SK-N-SH (cell line): ENCODE results near the gene SSBP2. TPM values are rescaled to one million over a fixed set of nuclear protein-coding genes. Genes with fewer than 3 reads are reported as not detected.
"Not testable (repeated sequence)": the region's sequence is repeated elsewhere in the genome, so short reads cannot be mapped to it uniquely, and the experiment has no call there.

Experiments
- CTCF ChIA-PET: fragments of 300-600, 350-600 bp; formaldehyde crosslinking; extraction: SDS; loops from one replicate; lab custom pipeline; 2021; lab: Yijun Ruan, JAX
- POLR2A ChIA-PET: fragments of 350-600 bp; sonication (Branson Sonifier 250); formaldehyde crosslinking; extraction: SDS; loops from one replicate; lab custom pipeline; 2020; ENCODE audit warnings: antibody characterized with exemption, inconsistent platforms; lab: Yijun Ruan, JAX
- DNase-seq: peaks from one replicate; pipeline ENCODE4 v3.0.0; 2012
- H2AFZ ChIP-seq: fragments of 200-600 bp; sonication (generic); 2 replicates; pipeline ENCODE4 v1.8.1; 2016; ENCODE audit warnings: antibody characterized with exemption, mild to moderate bottlenecking, low read depth
- H3F3A ChIP-seq: fragments of 200-600 bp; sonication (generic); replicated peaks from 2 replicates; pipeline ENCODE3; 2016; ENCODE audit warnings: antibody characterized with exemption, mild to moderate bottlenecking; ENCODE audit not compliant: insufficient read depth
- H3K27ac ChIP-seq, 2 experiments: fragments of 200-500 bp in 1 of 2; fragments of 200-600 bp in 1 of 2; sonication (Bioruptor generic) in 1 of 2; sonication (generic), shearing (Covaris generic) in 1 of 2; 2 replicates each; pipeline versions ENCODE4 v1.5.1 to v1.6.1; 2014 to 2016; ENCODE audit warnings: low read depth in 2 of 2, inconsistent platforms in 1 of 2, low read length in 1 of 2, mild to moderate bottlenecking in 1 of 2, mixed read lengths in 1 of 2
- H3K27me3 ChIP-seq: fragments of 200-600 bp; sonication (generic), shearing (Covaris generic); 2 replicates; pipeline ENCODE4 v1.6.1; 2016; ENCODE audit warnings: mixed run types; ENCODE audit not compliant: insufficient read depth
- H3K36me3 ChIP-seq, 2 experiments: fragments of 200-500 bp in 1 of 2; fragments of 200-600 bp in 1 of 2; sonication (Bioruptor generic) in 1 of 2; sonication (generic) in 1 of 2; replicated peaks in 1 of 2; 2 replicates each; pipeline versions ENCODE3 to v1.5.1; 2014 to 2016; ENCODE audit warnings: low read length in 1 of 2, mild to moderate bottlenecking in 1 of 2; ENCODE audit not compliant: insufficient read depth in 2 of 2, control insufficient read depth in 1 of 2
- H3K4me1 ChIP-seq, 2 experiments: fragments of 200-500 bp in 1 of 2; fragments of 200-600 bp in 1 of 2; sonication (Bioruptor generic) in 1 of 2; sonication (generic), shearing (Covaris generic) in 1 of 2; 2 replicates each; pipeline versions ENCODE4 v1.5.1 to v1.6.1; 2014 to 2016; ENCODE audit warnings: low read depth in 1 of 2, low read length in 1 of 2, mixed run types in 1 of 2; ENCODE audit not compliant: insufficient read depth in 2 of 2, control insufficient read depth in 1 of 2
- H3K4me2 ChIP-seq: fragments of 200-600 bp; sonication (generic), shearing (Covaris generic); 2 replicates; pipeline ENCODE4 v1.6.1; 2017; ENCODE audit warnings: mixed run types
- H3K4me3 ChIP-seq, 2 experiments: fragments of 200-500 bp in 1 of 2; fragments of 200-600 bp in 1 of 2; sonication (Bioruptor generic) in 1 of 2; sonication (generic), shearing (Covaris generic) in 1 of 2; 2 replicates each; pipeline versions ENCODE4 v1.5.1 to v1.8.1; 2014 to 2016; ENCODE audit warnings: low read depth in 2 of 2, inconsistent platforms in 1 of 2, low read length in 1 of 2, mild to moderate bottlenecking in 1 of 2, mixed read lengths in 1 of 2, moderate library complexity in 1 of 2
- H3K79me2 ChIP-seq: fragments of 200-600 bp; sonication (generic); 2 replicates; pipeline ENCODE4 v1.8.1; 2017; ENCODE audit warnings: mild to moderate bottlenecking; ENCODE audit not compliant: insufficient read depth
- H3K9ac ChIP-seq: fragments of 200-600 bp; sonication (generic); 2 replicates; pipeline ENCODE4 v1.6.1; 2017; ENCODE audit warnings: mixed run types
- H3K9me2 ChIP-seq: fragments of 200-600 bp; sonication (generic); 2 replicates; pipeline ENCODE4 v1.6.1; 2017; ENCODE audit warnings: mixed run types
- H3K9me3 ChIP-seq: fragments of 200-600 bp; sonication (generic); 2 replicates; pipeline ENCODE4 v1.6.1; 2017; ENCODE audit warnings: mixed run types, mild to moderate bottlenecking, moderate library complexity
- H4K20me1 ChIP-seq: fragments of 200-600 bp; sonication (generic); 2 replicates; pipeline ENCODE4 v1.6.1; 2017; ENCODE audit warnings: mild to moderate bottlenecking, mixed run types; ENCODE audit not compliant: insufficient read depth
- EP300 ChIP-seq, 2 experiments: IDR thresholded peaks; 2 replicates each; pipeline versions ENCODE4 v1.4.0 to v1.6.1; 2012; ENCODE audit warnings: borderline replicate concordance in 1 of 2, low read depth in 1 of 2, low read length in 1 of 2
- GATA2 ChIP-seq: sonication (generic); formaldehyde crosslinking; IDR thresholded peaks from 2 replicates; pipeline ENCODE4 v1.5.0; 2020; ENCODE audit warnings: mild to moderate bottlenecking, missing genetic modification reagents
- JUND ChIP-seq: IDR thresholded peaks from 2 replicates; pipeline ENCODE4 v1.4.0; 2012
- MXI1 ChIP-seq: IDR thresholded peaks from 2 replicates; pipeline ENCODE4 v1.6.1; 2012; ENCODE audit warnings: mild to moderate bottlenecking, low read depth, low read length, improper control_type of control experiment
- POLR2AphosphoS5 ChIP-seq: IDR thresholded peaks from 2 replicates; pipeline ENCODE4 v1.6.1; 2012; ENCODE audit warnings: low read depth, low read length
- RXRA ChIP-seq: IDR thresholded peaks from 2 replicates; pipeline ENCODE4 v1.4.0; 2012; ENCODE audit warnings: low read depth, mild to moderate bottlenecking, borderline replicate concordance
- SIN3A ChIP-seq: IDR thresholded peaks from 2 replicates; pipeline ENCODE4 v1.6.1; 2012; ENCODE audit warnings: low read depth, mild to moderate bottlenecking, low read length, moderate library complexity, borderline replicate concordance
- SMC3 ChIP-seq: IDR thresholded peaks from 2 replicates; pipeline ENCODE4 v1.6.1; 2012; ENCODE audit warnings: low read depth, low read length, improper control_type of control experiment
- TEAD4 ChIP-seq: IDR thresholded peaks from 2 replicates; pipeline ENCODE4 v1.4.0; 2012; ENCODE audit warnings: mild to moderate bottlenecking, borderline replicate concordance; ENCODE audit not compliant: insufficient read depth
- WGBS: methylation state at CpG from one replicate; pipeline ENCODE4 v1.1.6; 2017; ENCODE audit warnings: low lambda C conversion rate; 5-methylcytosine and 5-hydroxymethylcytosine counted together
- polyA plus RNA-seq, 3 experiments: library from polyadenylated mRNA; depleted of rRNA; stranded (reverse); fragments of >200 nt; gene quantifications; 2 replicates each; pipeline ENCODE4 v1.2.3, GENCODE V29; 2012
- TF ChIP-seq, protein P1 (sequence below): fragments of 150-350 bp; IDR thresholded peaks from 2 replicates; pipeline ENCODE4 v1.6.1; 2016; ENCODE audit warnings: mild to moderate bottlenecking, low read depth, low read length

SSBP2 gene
- polyA plus RNA-seq, 1 of the 3 experiments (the other 2 are of a cell fraction), result 35.3 TPM

DNA sequence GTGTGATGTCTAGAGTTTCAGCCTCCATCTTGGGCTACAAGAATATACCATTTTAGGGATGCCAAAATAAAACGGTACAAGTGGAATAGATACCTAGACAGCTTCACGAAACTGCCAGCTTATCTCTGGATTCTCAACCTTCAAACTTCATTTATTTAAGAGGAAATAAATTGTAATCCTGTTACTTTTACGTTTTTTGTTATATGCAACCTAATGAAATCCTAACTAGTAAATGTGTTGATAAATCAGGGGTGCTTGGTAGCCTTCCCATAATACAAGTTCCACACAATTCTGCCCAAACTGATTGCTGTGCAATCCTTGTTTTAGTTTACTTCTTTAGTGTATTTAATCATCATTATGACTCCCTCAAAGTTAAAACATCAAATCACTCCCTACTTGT, 75.5 kb downstream of the SSBP2 start:
- Histone ChIP-seq H3K27me3 (no peaks in the 10 kb centered on the region), H3K9ac (no peak overlapping the region)
- TF ChIP-seq MXI1, result no peak
- TF ChIP-seq, all 33 proteins: peak for 0
- no peak overlapping the region for H3K4me3 ChIP-seq
- H2AFZ ChIP-seq, result no peak overlapping the region
- peaks cover 0 to 5% of the 10 kb centered on the region in 2 experiments for H3K36me3 ChIP-seq
- H3K27ac ChIP-seq, result no peak overlapping the region
- ChIA-PET CTCF (no interaction called here), POLR2A (no interaction called here)
- no peak for DNase-seq
- H3K9me2 ChIP-seq, result 0 out of 2 replicates have a peak, but pooled peaks cover 5% of the 10 kb centered on the region
- 85% methylated on average over 3 of the region's 3 CpGs for WGBS
- H3K9me3 ChIP-seq, result no peaks in the 10 kb centered on the region
- H3F3A ChIP-seq, result no peaks in the 10 kb centered on the region
- no peak overlapping the region for H3K4me2 ChIP-seq
- no peaks in the 10 kb centered on the region; the same call in 1 of the 2 replicates for H4K20me1 ChIP-seq
- peaks cover 4% of the 10 kb centered on the region; the same call in 1 of the 2 replicates for H3K79me2 ChIP-seq
- no peaks in the 10 kb centered on the region for H3K4me1 ChIP-seq

DNA sequence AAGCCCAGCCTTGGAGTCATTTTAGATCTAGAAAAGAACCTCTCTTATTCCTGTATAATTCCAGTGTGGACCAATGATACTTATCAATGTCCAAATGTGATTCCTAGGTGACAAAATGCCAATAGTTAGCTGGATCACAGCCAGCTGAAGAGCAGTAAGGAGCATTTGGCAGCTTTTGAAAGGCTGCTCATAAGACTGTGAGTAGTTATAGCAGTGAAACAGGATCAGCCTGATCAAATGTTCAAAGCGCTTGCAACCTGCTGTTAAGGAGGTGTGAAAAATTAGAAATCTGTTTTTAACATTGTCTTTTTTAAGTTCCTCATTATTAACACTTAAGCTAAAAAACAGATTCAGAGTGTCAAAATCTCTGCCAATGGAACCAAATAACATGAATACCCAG, 85.1 kb downstream of the SSBP2 start:
- no peak overlapping the region for H3K4me2 ChIP-seq
- H3K27ac ChIP-seq, result no peak overlapping the region
- no peaks in the 10 kb centered on the region for H3K9me3 ChIP-seq
- peaks cover 3% of the 10 kb centered on the region for H3F3A ChIP-seq
- 100% methylated on average over 1 of the region's 1 CpG for WGBS
- no peaks in the 10 kb centered on the region for H3K9me2 ChIP-seq
- H3K4me3 ChIP-seq, result no peak overlapping the region
- H3K27me3 ChIP-seq, result no peaks in the 10 kb centered on the region
- peaks cover 3% of the 10 kb centered on the region; the same call in 1 of the 2 replicates for H4K20me1 ChIP-seq
- DNase-seq, result no peak
- ChIA-PET POLR2A (no interaction called here), CTCF (no interaction called here)
- H3K4me1 ChIP-seq, result no peaks in the 10 kb centered on the region
- no peak overlapping the region for H3K9ac ChIP-seq
- H2AFZ ChIP-seq, result no peak overlapping the region
- TF ChIP-seq TEAD4 (no peak), GATA2 (CRISPR knock-in tag) (no peak), EP300 (IDR thresholded peaks at IDR 0.05; ENCODE audit: borderline replicate concordance in 1 of 2, low read depth in 1 of 2, low read length in 1 of 2) (no peak), JUND (no peak), SMC3 (no peak), SIN3A (no peak), POLR2AphosphoS5 (no peak), RXRA (no peak)
- TF ChIP-seq, protein P1, sequence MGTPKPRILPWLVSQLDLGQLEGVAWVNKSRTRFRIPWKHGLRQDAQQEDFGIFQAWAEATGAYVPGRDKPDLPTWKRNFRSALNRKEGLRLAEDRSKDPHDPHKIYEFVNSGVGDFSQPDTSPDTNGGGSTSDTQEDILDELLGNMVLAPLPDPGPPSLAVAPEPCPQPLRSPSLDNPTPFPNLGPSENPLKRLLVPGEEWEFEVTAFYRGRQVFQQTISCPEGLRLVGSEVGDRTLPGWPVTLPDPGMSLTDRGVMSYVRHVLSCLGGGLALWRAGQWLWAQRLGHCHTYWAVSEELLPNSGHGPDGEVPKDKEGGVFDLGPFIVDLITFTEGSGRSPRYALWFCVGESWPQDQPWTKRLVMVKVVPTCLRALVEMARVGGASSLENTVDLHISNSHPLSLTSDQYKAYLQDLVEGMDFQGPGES, result no peak
- H3K79me2 ChIP-seq, result no peaks in the 10 kb centered on the region; the same call in 1 of the 2 replicates
- no peaks in the 10 kb centered on the region for H3K36me3 ChIP-seq

DNA sequence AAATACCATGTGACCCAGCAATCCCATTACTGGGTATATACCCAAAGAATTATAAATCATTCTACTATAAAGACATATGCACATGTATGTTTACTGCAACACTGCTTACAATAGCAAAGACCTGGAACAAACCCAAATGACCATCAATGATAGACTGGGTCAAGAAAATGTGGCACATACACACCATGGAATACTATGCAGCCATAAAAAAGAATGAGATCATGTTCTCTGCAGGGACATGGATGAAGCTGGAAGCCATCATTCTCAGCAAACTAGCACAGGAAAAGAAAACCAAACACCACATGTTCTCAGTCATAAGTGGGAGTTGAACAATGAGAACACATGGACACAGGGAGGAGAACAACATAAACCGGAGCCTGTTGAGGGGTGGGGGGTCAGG, 90.3 kb downstream of the SSBP2 start:
- DNase-seq, H3F3A ChIP-seq, H3K27me3 ChIP-seq, H3K27ac ChIP-seq, POLR2A ChIA-PET, H3K79me2 ChIP-seq, CTCF ChIA-PET, H4K20me1 ChIP-seq, H3K4me2 ChIP-seq, H3K9me2 ChIP-seq, H3K4me1 ChIP-seq, H3K4me3 ChIP-seq, H3K9ac ChIP-seq, H2AFZ ChIP-seq, H3K9me3 ChIP-seq, H3K36me3 ChIP-seq: not testable (repeated sequence)
- WGBS, result 100% methylated on average over 1 of the region's 1 CpG
